ENCODE results near the gene BPGM.

BPGM gene

GRCh38 chr7:134697205-134697886 is 50.7 kb downstream of the BPGM start:
- no peak for DNase-seq (ENCODE audit: low read depth in 2 of 2)

DNA sequence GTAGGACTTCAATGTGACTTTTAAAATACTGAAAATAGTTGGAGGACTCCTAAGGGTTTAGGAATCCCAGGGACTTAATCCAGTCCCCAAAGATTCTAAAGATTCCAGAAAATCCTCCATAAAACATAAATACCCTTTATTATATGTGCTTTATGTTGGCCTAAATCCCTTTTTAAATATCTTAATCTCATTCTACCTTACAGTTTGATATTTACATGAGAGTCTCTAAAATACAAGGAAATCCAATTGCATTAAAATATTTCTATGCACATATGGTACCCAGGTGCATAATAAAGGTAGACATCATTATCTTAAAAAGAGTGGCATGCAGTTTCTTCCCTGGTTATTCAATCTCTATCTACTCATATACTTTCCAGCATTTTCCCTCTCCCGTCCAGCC is 51.8 kb downstream of the BPGM start:
- DNase-seq (ENCODE audit: low read depth in 2 of 2), result no peak

DNA sequence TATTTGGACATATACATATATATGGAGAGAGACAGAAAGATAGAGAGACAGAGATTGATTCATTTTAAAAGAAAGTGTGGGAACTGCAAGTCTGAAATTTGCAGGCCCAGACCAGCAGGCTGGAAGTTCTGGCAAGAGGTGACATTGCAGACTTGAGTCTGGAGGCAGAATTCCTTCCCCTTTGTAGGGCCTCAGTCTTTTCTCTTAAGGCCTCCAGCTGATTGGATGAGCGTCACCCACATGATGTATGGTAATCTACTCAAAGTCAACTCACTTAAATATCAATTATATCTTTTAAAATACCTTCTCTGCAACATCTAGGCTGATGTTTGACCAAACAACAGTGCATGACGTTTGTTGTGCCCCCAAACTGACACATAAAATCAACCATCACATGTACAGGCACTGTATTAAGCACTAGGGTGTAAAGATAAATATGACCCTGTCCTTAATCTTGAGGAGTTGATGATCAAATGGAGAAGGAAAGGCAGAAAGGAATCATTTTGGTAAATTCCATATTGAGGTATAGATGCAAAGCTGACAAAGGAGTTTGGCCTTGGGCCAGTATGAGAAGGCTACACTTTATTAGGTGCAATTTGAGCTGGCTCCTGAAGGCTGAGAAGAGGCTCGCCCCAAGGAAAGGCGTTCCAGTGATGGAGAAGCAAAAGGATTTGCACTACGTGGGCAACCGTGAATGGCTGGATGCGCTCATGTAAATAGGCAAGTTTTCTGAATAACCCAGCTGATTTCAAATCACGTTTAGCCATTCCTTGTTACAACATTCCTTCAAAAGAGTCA is 52.6 kb downstream of the BPGM start:
- no peak for DNase-seq (ENCODE audit: low read depth in 2 of 2)

DNA sequence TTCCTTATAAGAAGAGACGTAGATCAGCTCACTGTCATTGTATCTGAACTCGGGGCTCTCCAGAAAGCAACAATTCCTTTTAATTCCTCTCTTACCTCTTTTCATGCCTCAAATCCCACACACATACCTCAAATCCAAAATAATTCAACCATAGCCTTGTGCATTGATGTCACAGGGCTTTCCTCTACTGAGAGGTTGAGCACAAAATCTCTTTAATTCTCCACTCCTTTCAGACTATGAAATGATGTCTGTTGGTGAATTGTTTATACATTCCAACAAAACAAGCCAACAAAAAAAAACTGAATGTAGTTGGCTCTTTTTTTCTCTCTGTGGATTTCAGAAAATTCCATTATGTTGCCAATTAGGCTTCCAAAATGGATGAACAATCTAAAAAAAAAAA is 53.2 kb downstream of the BPGM start:
- DNase-seq (ENCODE audit: low read depth in 2 of 2), result no peak

DNA sequence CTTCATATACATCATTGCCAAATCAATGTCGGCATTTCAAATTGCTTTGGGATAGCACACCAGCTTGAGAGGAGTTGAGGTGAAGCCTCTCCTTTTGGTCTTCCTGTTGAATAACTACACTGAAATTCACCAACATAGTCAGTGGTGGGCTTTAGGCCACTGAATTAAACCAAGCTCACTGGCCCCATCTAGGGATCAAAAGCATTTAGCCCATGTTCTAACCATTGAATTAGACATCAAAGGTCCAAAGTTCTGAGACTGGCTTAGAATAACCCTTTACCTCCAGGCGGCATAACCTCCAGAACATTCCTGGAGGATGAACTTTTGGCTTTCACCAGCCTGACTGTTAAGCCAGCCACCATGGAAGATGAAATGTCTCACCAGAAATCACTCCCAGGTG is 54.6 kb downstream of the BPGM start:
- DNase-seq (ENCODE audit: low read depth in 2 of 2), result no peak

- DNase-seq (ENCODE audit: low read depth in 2 of 2), result no peak
Observed at GRCh38 chr7:134702366-134703240, 56.0 kb downstream of the BPGM start.

GRCh38 chr7:134703241-134703594 is 56.6 kb downstream of the BPGM start:
- DNase-seq (ENCODE audit: low read depth in 2 of 2), result no peak

DNA sequence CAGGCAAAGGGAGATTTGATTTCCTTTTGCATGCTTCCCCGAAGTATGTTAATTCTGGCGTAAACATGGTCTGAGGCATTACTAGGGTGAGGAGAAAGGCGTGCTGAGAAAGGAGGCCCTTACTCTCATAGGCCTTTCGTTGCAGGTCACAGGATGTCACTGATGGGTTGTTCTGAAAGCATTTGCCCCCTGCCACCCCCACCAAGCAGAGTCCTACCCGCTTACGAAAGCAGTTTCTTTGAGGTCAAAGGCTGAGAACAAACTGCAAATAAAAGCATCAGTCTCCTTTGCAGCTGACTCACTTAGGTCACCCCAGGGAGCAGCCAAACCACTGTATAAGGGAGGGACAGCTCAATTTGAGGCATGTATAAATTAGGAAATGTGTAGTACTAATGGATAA is 57.1 kb downstream of the BPGM start:
- no peak for DNase-seq (ENCODE audit: low read depth in 2 of 2)

- no peak for DNase-seq (ENCODE audit: low read depth in 2 of 2)
Observed at GRCh38 chr7:134704827-134705226, 58.2 kb downstream of the BPGM start.

GRCh38 chr7:134705716-134706115 is 59.1 kb downstream of the BPGM start:
- DNase-seq (ENCODE audit: low read depth in 2 of 2), result no peak

- no peak for DNase-seq (ENCODE audit: low read depth in 2 of 2)
Observed at GRCh38 chr7:134706468-134706867, 59.8 kb downstream of the BPGM start.

DNA sequence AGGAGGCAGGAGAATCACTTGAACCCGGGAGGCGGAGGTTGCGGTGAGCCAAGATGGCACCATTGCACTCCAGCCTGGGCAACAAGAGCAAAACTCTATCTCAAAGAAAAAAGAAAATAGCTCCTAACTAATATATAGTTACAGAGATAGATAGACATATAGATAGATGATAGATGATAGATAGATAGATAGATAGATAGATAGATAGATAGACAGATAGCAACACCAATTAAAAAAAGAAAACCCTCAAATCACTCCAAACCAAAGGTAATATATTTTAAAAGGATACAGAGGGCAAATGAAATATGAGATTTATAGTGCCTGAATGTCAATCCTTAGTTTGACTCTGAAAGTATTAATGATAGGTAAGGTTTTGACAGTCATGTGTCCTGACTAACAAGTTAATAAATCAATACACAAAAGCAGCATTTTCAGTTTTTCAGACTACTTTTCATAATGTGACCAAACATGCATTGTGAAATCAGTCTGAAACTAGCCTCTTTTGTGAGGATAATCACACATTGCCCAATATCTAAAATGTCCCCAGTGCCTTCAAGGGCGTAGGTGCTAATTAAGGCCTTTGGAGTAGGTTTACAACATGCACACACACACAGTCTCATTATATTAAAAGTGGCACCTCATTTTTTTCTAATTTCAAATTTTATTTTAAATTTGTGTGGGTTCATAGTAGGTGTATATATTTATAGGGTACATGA is 61.2 kb downstream of the BPGM start:
- DNase-seq (ENCODE audit: low read depth in 2 of 2), result no peak

GRCh38 chr7:134708692-134709091 is 62.0 kb downstream of the BPGM start:
- DNase-seq (ENCODE audit: low read depth in 2 of 2), result no peak

DNA sequence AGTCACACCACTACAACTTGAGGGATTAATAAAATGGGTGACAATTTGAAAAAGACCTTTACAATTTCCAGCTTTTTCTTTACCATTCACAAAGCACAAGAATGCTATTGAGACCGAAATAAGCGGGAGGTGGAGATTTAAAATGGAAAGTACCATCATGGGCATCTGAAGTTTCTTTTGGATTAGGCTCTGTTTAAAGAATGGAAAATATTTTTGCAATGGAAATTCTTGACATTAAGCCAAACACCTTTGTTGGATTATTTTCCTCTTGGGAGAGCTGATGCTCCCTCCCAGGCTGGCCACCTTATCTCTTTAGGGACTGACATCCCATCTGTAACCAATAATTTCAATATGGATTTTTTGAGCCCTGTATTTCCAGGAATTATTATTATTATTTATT is 62.5 kb downstream of the BPGM start:
- no peak for DNase-seq (ENCODE audit: low read depth in 2 of 2)

DNA sequence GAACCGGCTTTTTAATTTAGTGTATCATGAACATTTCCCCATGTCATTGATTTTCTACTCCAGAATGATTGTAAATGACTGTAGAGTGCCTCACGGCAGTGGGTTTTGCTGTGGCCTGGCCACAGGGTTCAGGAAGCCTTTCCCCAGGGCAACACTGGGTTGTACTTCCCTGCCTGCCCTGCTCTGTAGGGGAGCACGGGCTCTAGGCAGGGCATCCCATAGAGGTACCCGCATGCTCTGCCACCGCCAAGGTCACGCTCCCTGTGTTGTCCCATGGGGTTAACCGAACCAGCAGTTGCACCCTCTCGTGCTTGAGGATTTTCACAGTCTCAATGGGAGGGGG is 63.8 kb downstream of the BPGM start:
- DNase-seq (ENCODE audit: low read depth in 2 of 2), result no peak

- DNase-seq (ENCODE audit: low read depth in 2 of 2), result peak; percentile 2 to 21
Observed at GRCh38 chr7:134710854-134711624, 64.4 kb downstream of the BPGM start.

DNA sequence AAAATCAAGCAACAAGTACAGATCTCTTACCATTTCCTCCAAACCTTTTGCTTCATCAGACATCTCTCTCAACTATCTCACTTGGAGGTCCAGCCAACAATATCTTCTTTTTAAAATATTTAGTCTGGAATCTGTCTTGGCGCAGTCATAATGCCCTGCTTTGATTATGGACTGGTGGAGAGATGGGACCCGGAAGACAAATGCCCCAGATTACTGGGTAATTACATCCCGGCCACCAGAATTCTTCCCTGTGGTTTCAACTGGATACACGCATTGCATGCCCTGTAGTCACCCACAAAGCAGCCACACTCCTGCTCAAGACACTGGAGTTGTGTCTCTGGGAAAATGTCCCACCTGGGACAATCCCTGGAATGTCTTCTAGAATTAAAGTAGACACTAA is 65.5 kb downstream of the BPGM start:
- no peak for DNase-seq (ENCODE audit: low read depth in 2 of 2)

DNA sequence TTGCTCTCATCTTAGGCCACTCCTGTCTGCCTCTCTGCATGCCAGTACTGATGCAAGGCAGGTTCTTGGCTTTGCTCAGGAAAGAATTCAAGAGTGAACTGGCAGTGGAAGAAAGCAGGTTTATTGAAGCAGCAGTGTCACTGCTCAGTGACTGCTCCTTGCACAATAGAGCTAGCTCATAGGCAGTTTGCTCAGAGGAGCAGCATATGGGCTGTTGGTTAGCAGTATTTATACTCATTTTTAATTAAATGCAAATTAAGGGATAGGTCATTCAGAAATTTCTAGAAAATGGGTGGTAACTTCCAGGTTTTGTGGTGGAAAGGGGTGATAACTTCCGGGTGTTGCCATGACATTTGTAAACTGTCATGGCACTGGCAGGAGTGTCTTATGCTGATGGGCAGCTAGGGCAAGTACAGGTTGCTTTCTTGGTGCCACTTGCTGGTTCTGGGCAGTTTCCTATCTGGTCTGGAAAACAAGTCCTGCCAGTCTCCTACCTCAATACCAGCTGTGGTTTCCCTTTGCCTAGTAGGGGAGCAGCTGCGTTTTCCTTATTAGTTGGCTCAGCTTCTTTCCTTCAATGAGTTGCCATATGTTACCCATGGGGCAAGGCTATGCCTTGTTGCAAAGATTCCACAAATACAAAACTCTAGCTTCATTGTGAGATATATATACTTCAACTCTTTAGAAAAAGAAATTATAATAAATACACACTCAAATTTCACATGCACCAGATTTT is 68.0 kb downstream of the BPGM start:
- DNase-seq (ENCODE audit: low read depth in 2 of 2), result no peak

GRCh38 chr7:134718211-134718875 is 71.7 kb downstream of the BPGM start:
- DNase-seq (ENCODE audit: low read depth in 2 of 2), result no peak
